Measurements from ENCODE around the gene CCNL2.
"Not testable (repeated sequence)": the region's sequence is repeated elsewhere in the genome, so short reads cannot be mapped to it uniquely, and the experiment has no call there.

Gene CCNL2

GRCh38 chr1:1420654-1421141 is 21.6 kb upstream of the CCNL2 start:
- Histone ChIP-seq H3K27me3 (ENCODE audit: insufficient read depth, low read length) (no peaks in the 10 kb centered on the region), H3K4me1 (ENCODE audit: insufficient read depth, low read length) (peaks cover 10% of the 10 kb centered on the region), H3K36me3 (ENCODE audit: insufficient read depth, low read length) (no peaks in the 10 kb centered on the region), H3K4me3 (ENCODE audit: low read length) (no peak overlapping the region), H2AFZ (ENCODE audit: low read depth, low read length) (no peak overlapping the region), H3K9me3 (ENCODE audit: low read length) (no peaks in the 10 kb centered on the region)

GRCh38 chr1:1419813-1420653 is 20.9 kb upstream of the CCNL2 start:
- no peaks in the 10 kb centered on the region for H3K27me3 ChIP-seq (ENCODE audit: insufficient read depth, low read length)
- no peaks in the 10 kb centered on the region for H3K36me3 ChIP-seq (ENCODE audit: insufficient read depth, low read length)
- H3K4me3 ChIP-seq (ENCODE audit: low read length) = no peak overlapping the region
- no peak overlapping the region for H2AFZ ChIP-seq (ENCODE audit: low read depth, low read length)
- peaks cover 9% of the 10 kb centered on the region for H3K4me1 ChIP-seq (ENCODE audit: insufficient read depth, low read length)
- no peaks in the 10 kb centered on the region for H3K9me3 ChIP-seq (ENCODE audit: low read length)

GRCh38 chr1:1419363-1419812 is 20.3 kb upstream of the CCNL2 start:
- no peak overlapping the region for H3K4me3 ChIP-seq (ENCODE audit: low read length)
- no peaks in the 10 kb centered on the region for H3K27me3 ChIP-seq (ENCODE audit: insufficient read depth, low read length)
- H3K36me3 ChIP-seq (ENCODE audit: insufficient read depth, low read length) = no peaks in the 10 kb centered on the region

GRCh38 chr1:1418464-1419362 is 19.6 kb upstream of the CCNL2 start:
- H3K27me3 ChIP-seq (ENCODE audit: insufficient read depth, low read length) = no peaks in the 10 kb centered on the region
- H2AFZ ChIP-seq (ENCODE audit: low read depth, low read length) = peak overlapping the region; percentile 12
- no peaks in the 10 kb centered on the region for H3K36me3 ChIP-seq (ENCODE audit: insufficient read depth, low read length)
- H3K4me1 ChIP-seq (ENCODE audit: insufficient read depth, low read length) = peaks cover 9% of the 10 kb centered on the region
- H3K9me3 ChIP-seq (ENCODE audit: low read length) = no peaks in the 10 kb centered on the region
- H3K4me3 ChIP-seq (ENCODE audit: low read length) = no peak overlapping the region

More at GRCh38 chr1:1419363-1419812, 20.3 kb upstream of the CCNL2 start:
- Histone ChIP-seq H2AFZ (ENCODE audit: low read depth, low read length) (no peak overlapping the region), H3K9me3 (ENCODE audit: low read length) (no peaks in the 10 kb centered on the region), H3K4me1 (ENCODE audit: insufficient read depth, low read length) (peaks cover 9% of the 10 kb centered on the region)

GRCh38 chr1:1417825-1418463 is 18.8 kb upstream of the CCNL2 start:
- H3K4me1 ChIP-seq (ENCODE audit: insufficient read depth, low read length); H3K36me3 ChIP-seq (ENCODE audit: insufficient read depth, low read length); H3K27me3 ChIP-seq (ENCODE audit: insufficient read depth, low read length); H3K9me3 ChIP-seq (ENCODE audit: low read length); H3K4me3 ChIP-seq (ENCODE audit: low read length); H2AFZ ChIP-seq (ENCODE audit: low read depth, low read length): not testable (repeated sequence)

GRCh38 chr1:1417396-1417795 is 18.3 kb upstream of the CCNL2 start:
- H3K9me3 ChIP-seq (ENCODE audit: low read length); H3K27me3 ChIP-seq (ENCODE audit: insufficient read depth, low read length); H3K4me3 ChIP-seq (ENCODE audit: low read length); H2AFZ ChIP-seq (ENCODE audit: low read depth, low read length); H3K4me1 ChIP-seq (ENCODE audit: insufficient read depth, low read length); H3K36me3 ChIP-seq (ENCODE audit: insufficient read depth, low read length): not testable (repeated sequence)

GRCh38 chr1:1415751-1416150 is 16.6 kb upstream of the CCNL2 start:
- Histone ChIP-seq H2AFZ (ENCODE audit: low read depth, low read length) (no peak overlapping the region), H3K36me3 (ENCODE audit: insufficient read depth, low read length) (no peaks in the 10 kb centered on the region), H3K9me3 (ENCODE audit: low read length) (no peaks in the 10 kb centered on the region), H3K4me1 (ENCODE audit: insufficient read depth, low read length) (peaks cover 6% of the 10 kb centered on the region), H3K4me3 (ENCODE audit: low read length) (no peak overlapping the region), H3K27me3 (ENCODE audit: insufficient read depth, low read length) (no peaks in the 10 kb centered on the region)

- H3K9me3 ChIP-seq (ENCODE audit: low read length); H3K4me3 ChIP-seq (ENCODE audit: low read length); H2AFZ ChIP-seq (ENCODE audit: low read depth, low read length); H3K27me3 ChIP-seq (ENCODE audit: insufficient read depth, low read length): not testable (repeated sequence)
- peaks cover 12% of the 10 kb centered on the region for H3K36me3 ChIP-seq (ENCODE audit: insufficient read depth, low read length)
- peaks cover 15% of the 10 kb centered on the region for H3K4me1 ChIP-seq (ENCODE audit: insufficient read depth, low read length)
Measured at GRCh38 chr1:1412311-1412902, 13.3 kb upstream of the CCNL2 start.

GRCh38 chr1:1411626-1412025 is 12.5 kb upstream of the CCNL2 start:
- no peaks in the 10 kb centered on the region for H3K27me3 ChIP-seq (ENCODE audit: insufficient read depth, low read length)
- H2AFZ ChIP-seq (ENCODE audit: low read depth, low read length) = no peak overlapping the region
- H3K36me3 ChIP-seq (ENCODE audit: insufficient read depth, low read length) = peaks cover 12% of the 10 kb centered on the region
- no peak overlapping the region for H3K4me3 ChIP-seq (ENCODE audit: low read length)
- no peaks in the 10 kb centered on the region for H3K9me3 ChIP-seq (ENCODE audit: low read length)
- H3K4me1 ChIP-seq (ENCODE audit: insufficient read depth, low read length) = peaks cover 15% of the 10 kb centered on the region

GRCh38 chr1:1410238-1410637 is 11.1 kb upstream of the CCNL2 start:
- not testable (repeated sequence) for H2AFZ ChIP-seq (ENCODE audit: low read depth, low read length); H3K9me3 ChIP-seq (ENCODE audit: low read length); H3K27me3 ChIP-seq (ENCODE audit: insufficient read depth, low read length); H3K4me3 ChIP-seq (ENCODE audit: low read length)
- Histone ChIP-seq H3K4me1 (ENCODE audit: insufficient read depth, low read length) (peaks cover 23% of the 10 kb centered on the region), H3K36me3 (ENCODE audit: insufficient read depth, low read length) (peaks cover 21% of the 10 kb centered on the region)

GRCh38 chr1:1407636-1408318 is 8.6 kb upstream of the CCNL2 start:
- Histone ChIP-seq H3K4me1 (ENCODE audit: insufficient read depth, low read length) (peaks cover 23% of the 10 kb centered on the region), H3K9me3 (ENCODE audit: low read length) (no peaks in the 10 kb centered on the region), H3K27me3 (ENCODE audit: insufficient read depth, low read length) (no peaks in the 10 kb centered on the region), H3K36me3 (ENCODE audit: insufficient read depth, low read length) (peaks cover 35% of the 10 kb centered on the region), H3K4me3 (ENCODE audit: low read length) (peak overlapping the region; percentile 88), H2AFZ (ENCODE audit: low read depth, low read length) (no peak overlapping the region)

Data from neuron (in vitro differentiated cells).